Ramos (cell line): ENCODE measurements around the gene ATP10D.

Experiments used
- in situ Hi-C: fragments of 300-500 bp; cut with MboI; formaldehyde crosslinking; loops from one replicate; pipeline ENCODE4 v1.14.3; 2022; ENCODE audit warnings: low sequenced_read_pairs; ENCODE audit not compliant: unreplicated experiment

ATP10D gene

DNA sequence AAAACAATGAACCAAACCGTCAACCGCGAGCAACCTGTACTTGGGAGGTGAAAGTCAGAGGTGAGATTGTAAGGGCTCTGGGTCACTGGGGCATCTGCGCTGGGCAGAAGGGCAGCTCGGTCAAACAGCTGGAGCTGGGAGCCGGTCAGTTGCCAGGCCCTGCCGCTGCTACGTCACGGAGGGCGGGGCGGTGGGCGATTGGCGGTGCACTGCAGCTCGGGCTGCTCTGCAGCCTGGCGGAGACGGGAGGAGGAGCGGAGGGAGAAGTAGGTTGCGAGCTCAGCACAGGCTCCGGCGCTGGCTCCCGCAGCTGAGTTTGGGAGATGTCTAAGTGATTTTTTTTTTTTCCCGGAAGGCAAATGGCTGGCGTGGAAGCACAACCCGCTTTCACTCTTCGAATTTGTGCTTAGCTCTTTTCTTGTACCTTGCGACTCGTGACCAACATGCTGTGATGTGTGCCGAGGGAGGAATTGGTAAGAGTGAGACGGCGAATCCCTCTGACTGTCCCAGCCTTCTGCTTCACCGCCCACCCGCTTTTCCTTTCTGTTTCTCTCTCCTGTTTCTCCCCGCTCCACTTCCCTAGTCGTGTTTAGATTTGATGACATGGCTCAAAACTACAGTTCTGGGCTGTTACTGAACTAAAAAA, at the start of gene ATP10D:
Gene ATP10D, plus strand, starts transcription at position 229 of the 646 bp plus-strand sequence. CDS start 27,266 bp downstream, outside the sequence.
- in situ Hi-C loops = no loop called here

GRCh38 chr4:47442980-47443379, 42.1 kb upstream of the ATP10D start:
- in situ Hi-C loops = no loop called here

- in situ Hi-C loops = no loop called here
Observed at GRCh38 chr4:47444031-47444430, 41.0 kb upstream of the ATP10D start.

DNA sequence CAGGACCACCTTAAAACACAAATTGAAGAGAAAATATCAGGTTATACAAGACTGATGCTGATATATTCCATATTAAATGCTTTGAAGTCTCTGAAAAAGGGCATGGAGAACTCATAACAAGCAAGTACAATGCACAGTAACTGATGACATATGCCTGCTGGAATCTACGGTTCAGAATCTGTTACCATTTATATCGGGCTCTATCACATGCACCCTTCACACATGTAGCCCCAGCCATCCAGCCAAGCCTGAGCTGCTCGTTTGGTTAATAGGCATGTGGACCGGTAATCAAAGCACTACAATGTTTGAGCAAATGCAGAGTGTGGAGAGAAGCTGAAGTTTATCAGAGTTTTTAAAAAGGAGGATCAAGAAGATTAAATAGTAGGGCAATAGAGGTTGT, 33.4 kb upstream of the ATP10D start:
- in situ Hi-C loops = no loop called here

GRCh38 chr4:47462799-47463234, 22.3 kb upstream of the ATP10D start:
- in situ Hi-C loops = no loop called here

DNA sequence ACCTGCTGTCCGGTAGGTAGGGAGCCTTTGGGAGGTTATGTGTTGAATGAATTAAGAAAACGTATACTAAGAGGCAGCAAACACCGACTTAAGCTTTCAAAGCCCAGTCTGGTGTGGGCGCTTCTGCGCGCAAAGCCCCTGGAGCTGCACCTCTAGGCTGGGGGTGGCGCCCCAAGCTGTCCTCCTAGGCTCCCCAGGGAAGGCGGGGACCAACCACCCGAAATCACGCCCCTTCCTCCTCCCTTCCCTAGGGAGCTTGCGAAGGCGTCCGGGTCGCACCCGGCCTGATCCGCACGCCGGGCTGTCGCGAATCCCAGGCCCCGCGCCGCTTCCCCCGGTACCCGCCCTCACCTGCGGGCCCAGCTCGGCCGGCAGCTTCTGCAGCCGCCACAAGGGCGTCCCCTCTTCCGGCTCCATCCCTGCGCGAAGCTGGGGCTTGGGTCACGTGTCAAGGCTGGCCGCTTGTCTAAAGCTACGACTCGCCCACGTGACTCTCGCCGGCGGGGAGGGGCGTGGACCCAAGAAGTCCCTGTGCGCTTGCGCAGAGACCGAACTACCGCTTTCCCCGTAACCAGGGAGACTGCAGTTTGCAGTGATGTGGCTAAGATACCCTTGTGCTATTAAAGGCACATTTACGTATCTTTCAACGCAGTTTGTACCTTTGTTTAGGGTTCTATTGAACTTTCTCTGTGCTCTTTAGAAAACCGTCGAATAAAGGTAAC, 21.7 kb upstream of the ATP10D start, which contains the start of gene COMMD8:
Gene COMMD8, minus strand, starts transcription at position 468 of the 722 bp plus-strand sequence. Its CDS starts 51 bp downstream, at position 417.
- in situ Hi-C loops = no loop called here

DNA sequence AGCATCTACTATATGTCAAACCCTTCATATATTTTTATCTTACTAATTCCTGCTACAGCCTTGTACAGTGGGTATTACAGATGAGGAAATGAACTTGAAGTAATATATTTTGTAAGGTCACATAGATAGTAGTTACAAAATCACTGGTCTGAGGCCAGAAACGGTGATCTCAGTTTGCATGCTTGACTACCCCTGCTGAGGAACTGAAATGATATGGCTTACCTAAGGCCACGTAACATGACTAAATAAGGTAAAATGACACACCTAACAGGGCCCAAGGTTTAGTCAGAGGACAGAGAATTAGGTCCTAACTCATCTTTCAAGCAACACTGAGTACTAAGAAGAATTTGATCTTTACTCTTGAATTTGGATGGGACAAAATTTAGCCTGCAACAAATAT, 20.1 kb upstream of the ATP10D start:
- in situ Hi-C loops = no loop called here

DNA sequence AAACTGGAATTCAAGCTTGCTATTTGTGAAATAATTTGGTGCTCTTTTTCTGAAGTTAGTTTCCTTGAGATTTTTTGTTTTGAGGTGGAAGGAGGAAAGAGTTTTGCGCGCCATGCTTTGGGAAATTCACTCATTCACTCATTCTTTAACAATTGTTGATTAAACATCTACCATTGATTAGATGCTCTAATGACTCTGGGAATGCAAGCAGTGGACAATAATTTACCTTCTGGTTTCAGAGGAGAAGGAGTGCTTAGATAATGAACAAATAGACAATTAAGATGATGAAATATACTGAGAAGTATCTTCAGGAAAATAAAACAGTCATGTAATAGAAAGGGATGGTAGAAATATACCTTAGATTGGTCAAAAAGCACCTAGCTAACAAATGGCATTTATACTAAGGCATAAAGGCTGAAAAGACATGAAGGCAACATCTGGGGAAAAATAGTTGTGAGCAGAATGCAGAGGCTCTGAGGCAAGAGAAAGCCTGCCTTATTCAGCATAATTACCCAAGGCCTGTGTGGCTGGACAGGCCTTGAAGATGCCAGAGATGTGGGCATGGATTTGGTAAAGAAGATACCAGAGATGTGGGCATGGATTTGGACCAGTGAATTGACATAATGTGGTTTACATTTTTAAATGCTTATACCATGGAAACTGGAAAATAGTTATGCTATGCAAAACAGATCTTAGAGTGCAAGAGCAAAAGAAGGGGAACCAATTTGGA, 18.9 kb upstream of the ATP10D start:
- in situ Hi-C loops = no loop called here

GRCh38 chr4:47468706-47469365, 16.2 kb upstream of the ATP10D start:
- in situ Hi-C loops = no loop called here

- in situ Hi-C loops = no loop called here
Observed at GRCh38 chr4:47469951-47470350, 15.1 kb upstream of the ATP10D start.

GRCh38 chr4:47471064-47471463, 14.0 kb upstream of the ATP10D start:
- in situ Hi-C loops = no loop called here

GRCh38 chr4:47471591-47471990, 13.5 kb upstream of the ATP10D start:
- in situ Hi-C loops = no loop called here

DNA sequence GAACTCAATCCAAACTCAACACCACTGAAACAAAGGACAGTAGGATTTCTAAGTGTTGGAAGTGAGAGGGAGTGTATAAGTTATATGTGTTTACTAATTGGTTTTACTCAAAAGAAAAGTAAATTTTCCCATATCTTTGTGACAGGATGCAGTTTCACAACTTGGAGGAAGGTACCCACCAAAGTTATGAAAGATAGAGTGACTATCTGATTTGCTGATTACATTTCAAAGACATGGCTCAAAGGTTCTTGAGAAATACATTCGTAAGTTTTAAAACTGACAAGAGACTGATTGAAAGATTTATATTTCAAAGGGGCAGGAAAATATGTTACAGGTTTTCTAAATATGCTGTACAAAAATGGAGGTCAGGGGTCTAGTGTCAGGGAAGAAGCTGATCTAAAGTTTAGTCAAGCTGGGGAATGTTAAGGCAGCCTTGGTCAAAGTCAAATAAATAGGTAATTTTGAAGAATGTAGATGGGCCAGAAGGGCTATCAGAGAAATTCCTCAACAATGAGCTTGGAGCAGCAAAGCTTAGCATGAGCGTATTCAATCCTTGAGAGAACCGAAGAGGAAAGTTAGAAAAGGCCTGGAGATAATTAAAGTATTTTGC, 11.8 kb upstream of the ATP10D start:
- in situ Hi-C loops = no loop called here

DNA sequence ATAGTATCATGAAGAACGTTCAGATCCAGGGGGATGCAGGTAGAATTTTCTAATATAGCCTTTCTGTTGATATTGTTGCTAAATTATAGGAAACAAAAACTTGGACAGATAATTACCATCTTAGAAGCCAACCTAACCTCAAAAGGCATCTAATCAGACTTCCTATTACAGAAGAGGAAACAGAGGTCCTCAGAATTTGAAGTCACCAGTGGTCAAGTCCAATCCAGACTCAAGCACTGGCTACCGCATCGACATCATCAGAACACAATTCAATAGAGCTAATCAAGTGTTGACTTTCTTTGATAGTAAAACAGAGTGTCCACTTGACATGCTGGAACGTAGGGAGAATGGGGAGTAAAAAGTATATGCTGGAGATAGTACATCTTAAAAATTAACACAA, 10.3 kb upstream of the ATP10D start:
- in situ Hi-C loops = no loop called here

DNA sequence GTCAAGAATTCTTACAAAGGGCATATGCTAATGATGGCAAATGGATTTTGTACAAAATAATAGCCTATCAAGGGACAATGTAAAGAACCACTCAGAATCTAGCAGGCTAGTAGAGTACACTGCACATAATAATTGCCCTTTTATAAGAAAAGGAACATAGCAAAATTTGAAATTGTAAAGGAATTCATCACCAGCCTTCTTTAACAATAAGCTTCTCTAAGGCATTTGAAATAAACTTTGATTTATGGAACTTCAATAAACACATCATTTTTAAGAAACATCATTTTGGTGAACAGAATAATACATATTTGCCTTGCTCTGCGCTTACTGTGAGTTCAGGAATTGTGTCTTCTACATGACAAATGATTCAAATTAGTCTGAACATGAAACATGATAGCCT, 9.7 kb upstream of the ATP10D start:
- in situ Hi-C loops = no loop called here

GRCh38 chr4:47478804-47479203, 6.3 kb upstream of the ATP10D start:
- in situ Hi-C loops = no loop called here

GRCh38 chr4:47482326-47482725, 2.7 kb upstream of the ATP10D start:
- in situ Hi-C loops = no loop called here

- in situ Hi-C loops = no loop called here
Observed at GRCh38 chr4:47483745-47484144, 1.3 kb upstream of the ATP10D start.

DNA sequence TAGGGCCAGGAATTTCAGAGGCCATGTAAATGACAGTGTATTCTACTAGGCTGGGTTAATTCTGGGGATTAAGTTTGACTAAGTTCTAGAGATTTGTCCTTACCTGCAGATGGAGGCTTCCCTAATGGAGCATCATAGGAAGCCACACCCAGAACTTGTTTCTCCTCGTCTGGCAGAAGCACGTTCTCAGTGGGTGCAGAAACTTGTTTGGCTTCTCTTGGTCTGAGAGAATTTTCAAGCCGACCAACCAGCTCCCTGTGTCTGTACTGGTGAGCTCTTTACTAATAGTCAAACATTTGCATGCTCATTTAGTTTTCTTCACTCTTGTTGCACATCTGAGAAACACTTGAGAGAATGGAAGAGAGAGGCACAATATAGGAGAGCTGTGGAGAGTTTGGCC, 907 bp upstream of the ATP10D start:
- in situ Hi-C loops = no loop called here

DNA sequence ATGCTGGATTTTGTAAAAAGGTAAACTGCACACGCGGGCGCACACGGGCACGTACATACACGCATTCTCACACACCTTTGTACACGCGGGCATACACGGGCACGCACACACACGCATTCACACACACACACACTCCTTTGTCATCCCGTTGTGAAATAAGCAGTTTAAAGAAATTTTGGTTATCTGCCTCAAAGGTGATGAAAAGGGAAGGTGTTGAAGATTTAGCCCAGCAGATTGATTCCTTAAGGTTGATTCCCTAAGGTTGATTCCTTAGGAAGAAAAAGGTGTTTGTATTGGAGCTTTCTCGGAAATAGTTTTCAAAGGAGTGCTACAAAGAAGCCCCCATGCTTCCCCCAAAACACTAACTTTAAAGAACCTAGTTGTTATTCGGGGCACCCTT, 693 bp downstream of the ATP10D start:
- in situ Hi-C loops = no loop called here
